ENCODE data around the gene MANBA.
"Not testable (repeated sequence)": the region's sequence is repeated elsewhere in the genome, so short reads cannot be mapped to it uniquely, and the experiment has no call there.

Gene MANBA

GRCh38 chr4:102629673-102630072 is 131.1 kb downstream of the MANBA start:
- TF ChIP-seq ZFX (IDR thresholded peaks at IDR 0.05; ENCODE audit: borderline replicate concordance) = no peak
- no peak for TF ChIP-seq CTCF (IDR thresholded peaks at IDR 0.05)

GRCh38 chr4:102627831-102628523 is 132.8 kb downstream of the MANBA start:
- TF ChIP-seq ZFX (IDR thresholded peaks at IDR 0.05; ENCODE audit: borderline replicate concordance) = no peak
- no peak for TF ChIP-seq CTCF (IDR thresholded peaks at IDR 0.05)
- no peak overlapping the region for H3K27ac ChIP-seq

More at GRCh38 chr4:102629673-102630072, 131.1 kb downstream of the MANBA start:
- H3K27ac ChIP-seq = no peak overlapping the region

- H3K27ac ChIP-seq = no peak overlapping the region
- TF ChIP-seq ZFX (IDR thresholded peaks at IDR 0.05; ENCODE audit: borderline replicate concordance) = no peak
- no peak for TF ChIP-seq CTCF (IDR thresholded peaks at IDR 0.05)
Measured at GRCh38 chr4:102625232-102625930, 135.4 kb downstream of the MANBA start.

GRCh38 chr4:102624505-102624904 is 136.3 kb downstream of the MANBA start:
- H3K27ac ChIP-seq = no peak overlapping the region
- TF ChIP-seq ZFX (IDR thresholded peaks at IDR 0.05; ENCODE audit: borderline replicate concordance) = no peak
- TF ChIP-seq CTCF (IDR thresholded peaks at IDR 0.05) = no peak

GRCh38 chr4:102623622-102624021 is 137.1 kb downstream of the MANBA start:
- TF ChIP-seq ZFX (IDR thresholded peaks at IDR 0.05; ENCODE audit: borderline replicate concordance) = no peak
- no peak for TF ChIP-seq CTCF (IDR thresholded peaks at IDR 0.05)
- H3K27ac ChIP-seq = no peak overlapping the region

- TF ChIP-seq CTCF (IDR thresholded peaks at IDR 0.05) = peak; percentile 73
- no peak for TF ChIP-seq ZFX (IDR thresholded peaks at IDR 0.05; ENCODE audit: borderline replicate concordance)
- peak overlapping the region; percentile 53 for H3K27ac ChIP-seq
Measured at GRCh38 chr4:102620697-102621497, 139.9 kb downstream of the MANBA start.

- peak overlapping the region; percentile 53 for H3K27ac ChIP-seq
Measured at GRCh38 chr4:102619776-102620631, 140.8 kb downstream of the MANBA start.

GRCh38 chr4:102619021-102619420 is 141.7 kb downstream of the MANBA start:
- H3K27ac ChIP-seq = not testable (repeated sequence)

All from 22Rv1 (cell line).